ENCODE measurements around the gene CHCHD1. TPM values are rescaled to one million over a fixed set of nuclear protein-coding genes. Genes with fewer than 3 reads are reported as not detected.

Gene CHCHD1
- total and polyA plus RNA-seq, 2 experiments from 2014 or later, result 45.3 to 95.2 TPM

GRCh38 chr10:73801253-73801590, 19.4 kb downstream of the CHCHD1 start:
- DNase-seq (ENCODE audit: low spot score), result no peak

GRCh38 chr10:73802276-73802991, 20.6 kb downstream of the CHCHD1 start:
- TF ChIP-seq EZH2phosphoT487 (IDR thresholded peaks at IDR 0.05; ENCODE audit: low read depth, severe bottlenecking, unreplicated experiment), result no peak
- TF ChIP-seq EZH2 (IDR thresholded peaks at IDR 0.05; ENCODE audit: borderline replicate concordance), result no peak
- TF ChIP-seq, protein P1, sequence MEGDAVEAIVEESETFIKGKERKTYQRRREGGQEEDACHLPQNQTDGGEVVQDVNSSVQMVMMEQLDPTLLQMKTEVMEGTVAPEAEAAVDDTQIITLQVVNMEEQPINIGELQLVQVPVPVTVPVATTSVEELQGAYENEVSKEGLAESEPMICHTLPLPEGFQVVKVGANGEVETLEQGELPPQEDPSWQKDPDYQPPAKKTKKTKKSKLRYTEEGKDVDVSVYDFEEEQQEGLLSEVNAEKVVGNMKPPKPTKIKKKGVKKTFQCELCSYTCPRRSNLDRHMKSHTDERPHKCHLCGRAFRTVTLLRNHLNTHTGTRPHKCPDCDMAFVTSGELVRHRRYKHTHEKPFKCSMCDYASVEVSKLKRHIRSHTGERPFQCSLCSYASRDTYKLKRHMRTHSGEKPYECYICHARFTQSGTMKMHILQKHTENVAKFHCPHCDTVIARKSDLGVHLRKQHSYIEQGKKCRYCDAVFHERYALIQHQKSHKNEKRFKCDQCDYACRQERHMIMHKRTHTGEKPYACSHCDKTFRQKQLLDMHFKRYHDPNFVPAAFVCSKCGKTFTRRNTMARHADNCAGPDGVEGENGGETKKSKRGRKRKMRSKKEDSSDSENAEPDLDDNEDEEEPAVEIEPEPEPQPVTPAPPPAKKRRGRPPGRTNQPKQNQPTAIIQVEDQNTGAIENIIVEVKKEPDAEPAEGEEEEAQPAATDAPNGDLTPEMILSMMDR (IDR thresholded peaks at IDR 0.05; ENCODE audit: poor library complexity), result no peak
- Histone ChIP-seq H3K27me3 (no peaks in the 10 kb centered on the region), H3K9me2 (replicated peaks; ENCODE audit: insufficient read depth) (no peaks in the 10 kb centered on the region), H4K20me1 (ENCODE audit: insufficient read depth, poor library complexity, severe bottlenecking) (no peaks in the 10 kb centered on the region), H3K4me3 (no peak overlapping the region), H3K4me1 (ENCODE audit: insufficient read depth) (no peaks in the 10 kb centered on the region), H3K36me3 (replicated peaks; ENCODE audit: insufficient read depth, low read depth) (no peaks in the 10 kb centered on the region), H2AFZ (no peak overlapping the region), H3K4me2 (no peak overlapping the region), H3K27ac (no peak overlapping the region), H3K79me2 (no peaks in the 10 kb centered on the region), H3K9me3 (ENCODE audit: low read depth) (no peaks in the 10 kb centered on the region)
- 92% methylated on average over 11 of the region's 11 CpGs for WGBS (ENCODE audit: low lambda C conversion rate, missing lambda C conversion rate)
- no peak for DNase-seq (ENCODE audit: low spot score)

More at GRCh38 chr10:73801253-73801590, 19.4 kb downstream of the CHCHD1 start:
- Histone ChIP-seq H3K9me2 (replicated peaks; ENCODE audit: insufficient read depth) (no peaks in the 10 kb centered on the region), H3K4me3 (no peak overlapping the region), H3K36me3 (replicated peaks; ENCODE audit: insufficient read depth, low read depth) (no peaks in the 10 kb centered on the region), H3K9me3 (ENCODE audit: low read depth) (no peaks in the 10 kb centered on the region), H3K79me2 (no peaks in the 10 kb centered on the region), H3K27ac (no peak overlapping the region), H3K4me2 (no peak overlapping the region), H3K27me3 (no peaks in the 10 kb centered on the region), H4K20me1 (ENCODE audit: insufficient read depth, poor library complexity, severe bottlenecking) (no peaks in the 10 kb centered on the region), H2AFZ (no peak overlapping the region), H3K4me1 (ENCODE audit: insufficient read depth) (no peaks in the 10 kb centered on the region)
- WGBS (ENCODE audit: low lambda C conversion rate, missing lambda C conversion rate), result 97% methylated on average over 13 of the region's 13 CpGs
- TF ChIP-seq, protein P1 (IDR thresholded peaks at IDR 0.05; ENCODE audit: poor library complexity), result no peak
- TF ChIP-seq EZH2 (IDR thresholded peaks at IDR 0.05; ENCODE audit: borderline replicate concordance), result no peak
- TF ChIP-seq EZH2phosphoT487 (IDR thresholded peaks at IDR 0.05; ENCODE audit: low read depth, severe bottlenecking, unreplicated experiment), result no peak

GRCh38 chr10:73803680-73804286, 21.9 kb downstream of the CHCHD1 start:
- Histone ChIP-seq H3K27me3 (no peaks in the 10 kb centered on the region), H2AFZ (no peak overlapping the region), H3K27ac (no peak overlapping the region), H3K9me2 (replicated peaks; ENCODE audit: insufficient read depth) (no peaks in the 10 kb centered on the region), H3K79me2 (no peaks in the 10 kb centered on the region), H4K20me1 (ENCODE audit: insufficient read depth, poor library complexity, severe bottlenecking) (no peaks in the 10 kb centered on the region), H3K9me3 (ENCODE audit: low read depth) (no peaks in the 10 kb centered on the region), H3K4me3 (no peak overlapping the region), H3K36me3 (replicated peaks; ENCODE audit: insufficient read depth, low read depth) (no peaks in the 10 kb centered on the region), H3K4me1 (ENCODE audit: insufficient read depth) (no peaks in the 10 kb centered on the region), H3K4me2 (no peak overlapping the region)
- TF ChIP-seq EZH2 (IDR thresholded peaks at IDR 0.05; ENCODE audit: borderline replicate concordance) (no peak), EZH2phosphoT487 (IDR thresholded peaks at IDR 0.05; ENCODE audit: low read depth, severe bottlenecking, unreplicated experiment) (no peak)
- TF ChIP-seq, protein P1 (IDR thresholded peaks at IDR 0.05; ENCODE audit: poor library complexity), result no peak
- no peak for DNase-seq (ENCODE audit: low spot score)
